Activated T-helper 1 cell treated with anti-CD3 and anti-CD28 coated beads, Interleukin-12 subunit alpha, Interleukin-12 subunit beta, Interleukin-2, Interleukin-4 antibody, amounts not matched to agents 30 ng/mL and 10 ng/mL and 1 ng/mL, durations not matched to agents 14 hours and 24 hours and 36 hours (primary cell): Measurements from ENCODE around the gene GYS2. TPM values are rescaled to one million over a fixed set of nuclear protein-coding genes. Genes with fewer than 3 reads are reported as not detected.

Experiments
- DNase-seq: peaks from one replicate; pipeline ENCODE4 v3.0.0; 2021; ENCODE audit warnings: low spot score
- H3K27ac Mint-ChIP-seq: one replicate; pipeline ENCODE4 v1.8.0; 2021; ENCODE audit warnings: mild to moderate bottlenecking, mixed read lengths
- H3K27me3 Mint-ChIP-seq: one replicate; pipeline ENCODE4 v1.8.0; 2022; ENCODE audit warnings: mild to moderate bottlenecking, moderate library complexity, mixed read lengths; ENCODE audit not compliant: insufficient read depth
- H3K36me3 Mint-ChIP-seq: one replicate; pipeline ENCODE4 v1.8.0; 2021; ENCODE audit warnings: low read depth, mixed read lengths
- H3K4me1 Mint-ChIP-seq: one replicate; pipeline ENCODE4 v1.8.0; 2021; ENCODE audit warnings: low read depth, mixed read lengths
- H3K4me3 Mint-ChIP-seq: one replicate; pipeline ENCODE4 v1.8.0; 2021; ENCODE audit warnings: mild to moderate bottlenecking, moderate library complexity, mixed read lengths
- H3K9me3 Mint-ChIP-seq: one replicate; pipeline ENCODE4 v1.8.0; 2021; ENCODE audit warnings: mixed read lengths
- intact Hi-C: fragments of 100-400 bp; cut with micrococcal nuclease; formaldehyde crosslinking; loops from one replicate; pipeline ENCODE4 v1.15.1; 2024
- total RNA-seq: library from RNA; stranded (reverse); gene quantifications from 2 replicates; pipeline ENCODE4 v1.2.3, GENCODE V29; 2022

Gene GYS2
- total RNA-seq, 1 donor from 2014 or later: 0.16 TPM

GRCh38 chr12:21631367-21631766, 26.7 kb upstream of the GYS2 start:
- no peak for DNase-seq
- Mint-ChIP-seq H3K9me3 (no peaks in the 10 kb centered on the region), H3K36me3 (peaks cover 40% of the 10 kb centered on the region), H3K4me3 (no peak overlapping the region), H3K27me3 (no peaks in the 10 kb centered on the region), H3K27ac (no peak overlapping the region), H3K4me1 (no peaks in the 10 kb centered on the region)
- intact Hi-C loops: no loop called here

- peaks cover 17% of the 10 kb centered on the region for H3K36me3 Mint-ChIP-seq
- DNase-seq: no peak
- intact Hi-C loops: no loop called here
Observed at GRCh38 chr12:21627924-21628323, 23.3 kb upstream of the GYS2 start.

GRCh38 chr12:21618566-21618965, 13.9 kb upstream of the GYS2 start:
- peaks cover 3% of the 10 kb centered on the region for H3K9me3 Mint-ChIP-seq
- peaks cover 9% of the 10 kb centered on the region for H3K36me3 Mint-ChIP-seq
- H3K27ac Mint-ChIP-seq: peak overlapping the region; percentile 14
- no peak overlapping the region for H3K4me3 Mint-ChIP-seq
- H3K27me3 Mint-ChIP-seq: peaks cover 2% of the 10 kb centered on the region
- DNase-seq: no peak
- intact Hi-C loops: loop anchor here (5.0 kb wide), 2 partner anchors 56 to 181 kb away; partner anchors contain the start of gene PYROXD1
- peaks cover 42% of the 10 kb centered on the region for H3K4me1 Mint-ChIP-seq

More at GRCh38 chr12:21627924-21628323, 23.3 kb upstream of the GYS2 start:
- no peak overlapping the region for H3K27ac Mint-ChIP-seq
- H3K4me3 Mint-ChIP-seq: no peak overlapping the region
- H3K4me1 Mint-ChIP-seq: no peaks in the 10 kb centered on the region
- no peaks in the 10 kb centered on the region for H3K27me3 Mint-ChIP-seq
- no peaks in the 10 kb centered on the region for H3K9me3 Mint-ChIP-seq

GRCh38 chr12:21617030-21617429, 12.4 kb upstream of the GYS2 start:
- Mint-ChIP-seq H3K36me3 (peaks cover 9% of the 10 kb centered on the region), H3K4me1 (peaks cover 46% of the 10 kb centered on the region), H3K27ac (no peak overlapping the region), H3K27me3 (peaks cover 2% of the 10 kb centered on the region), H3K4me3 (no peak overlapping the region), H3K9me3 (peaks cover 3% of the 10 kb centered on the region)
- no peak for DNase-seq
- intact Hi-C loops: loop anchor here (5.0 kb wide), 2 partner anchors 55 to 180 kb away; partner anchors contain the start of gene PYROXD1

- no peak for DNase-seq
- peaks cover 2% of the 10 kb centered on the region for H3K27me3 Mint-ChIP-seq
- peaks cover 9% of the 10 kb centered on the region for H3K36me3 Mint-ChIP-seq
- H3K4me3 Mint-ChIP-seq: peak overlapping the region; percentile 46
- no peaks in the 10 kb centered on the region for H3K9me3 Mint-ChIP-seq
- peak overlapping the region; percentile 45 for H3K27ac Mint-ChIP-seq
- intact Hi-C loops: loop anchor here (1.0 to 5.0 kb wide), 5 partner anchors 42 to 178 kb away; partner anchors contain the start of genes GOLT1B, LDHB, PYROXD1 and RECQL
- H3K4me1 Mint-ChIP-seq: peaks cover 46% of the 10 kb centered on the region
Observed at GRCh38 chr12:21615431-21615830, 10.8 kb upstream of the GYS2 start.

GRCh38 chr12:21614506-21614905, 9.9 kb upstream of the GYS2 start:
- intact Hi-C loops: no loop called here
- Mint-ChIP-seq H3K36me3 (peaks cover 9% of the 10 kb centered on the region), H3K4me3 (peak overlapping the region; percentile 23), H3K9me3 (no peaks in the 10 kb centered on the region), H3K27me3 (no peaks in the 10 kb centered on the region), H3K4me1 (peaks cover 46% of the 10 kb centered on the region), H3K27ac (peak overlapping the region; percentile 20)
- DNase-seq: no peak

- Mint-ChIP-seq H3K9me3 (no peaks in the 10 kb centered on the region), H3K4me3 (no peak overlapping the region), H3K27ac (no peak overlapping the region), H3K4me1 (peaks cover 42% of the 10 kb centered on the region), H3K27me3 (no peaks in the 10 kb centered on the region), H3K36me3 (peaks cover 9% of the 10 kb centered on the region)
- intact Hi-C loops: no loop called here
- DNase-seq: no peak
Observed at GRCh38 chr12:21613931-21614330, 9.3 kb upstream of the GYS2 start.

- H3K36me3 Mint-ChIP-seq: no peaks in the 10 kb centered on the region
- H3K27me3 Mint-ChIP-seq: peaks cover 5% of the 10 kb centered on the region
- no peak overlapping the region for H3K4me3 Mint-ChIP-seq
- DNase-seq: no peak
- H3K27ac Mint-ChIP-seq: no peak overlapping the region
- H3K4me1 Mint-ChIP-seq: peaks cover 4% of the 10 kb centered on the region
- no peaks in the 10 kb centered on the region for H3K9me3 Mint-ChIP-seq
- intact Hi-C loops: no loop called here
Observed at GRCh38 chr12:21608196-21608595, 3.5 kb upstream of the GYS2 start.

- no peak overlapping the region for H3K4me3 Mint-ChIP-seq
- H3K9me3 Mint-ChIP-seq: no peaks in the 10 kb centered on the region
- no peak for DNase-seq
- H3K27me3 Mint-ChIP-seq: peaks cover 9% of the 10 kb centered on the region
- intact Hi-C loops: loop anchor here (1.0 kb wide), 1 partner anchor 73 kb away; no protein-coding TSS in a partner anchor
- no peaks in the 10 kb centered on the region for H3K36me3 Mint-ChIP-seq
- H3K4me1 Mint-ChIP-seq: no peaks in the 10 kb centered on the region
- H3K27ac Mint-ChIP-seq: no peak overlapping the region
Observed at GRCh38 chr12:21607701-21608100, 3.1 kb upstream of the GYS2 start.

GRCh38 chr12:21606175-21606574, 1.5 kb upstream of the GYS2 start:
- intact Hi-C loops: no loop called here
- H3K36me3 Mint-ChIP-seq: no peaks in the 10 kb centered on the region

GRCh38 chr12:21602774-21603173, 1.9 kb downstream of the GYS2 start:
- no peak for DNase-seq
- intact Hi-C loops: no loop called here
- H3K27me3 Mint-ChIP-seq: peaks cover 9% of the 10 kb centered on the region
- no peaks in the 10 kb centered on the region for H3K36me3 Mint-ChIP-seq
- H3K4me3 Mint-ChIP-seq: no peak overlapping the region
- no peaks in the 10 kb centered on the region for H3K9me3 Mint-ChIP-seq
- H3K27ac Mint-ChIP-seq: no peak overlapping the region
- no peaks in the 10 kb centered on the region for H3K4me1 Mint-ChIP-seq

More at GRCh38 chr12:21606175-21606574, 1.5 kb upstream of the GYS2 start:
- DNase-seq: no peak
- no peak overlapping the region for H3K27ac Mint-ChIP-seq
- H3K4me3 Mint-ChIP-seq: no peak overlapping the region
- no peaks in the 10 kb centered on the region for H3K4me1 Mint-ChIP-seq
- H3K9me3 Mint-ChIP-seq: no peaks in the 10 kb centered on the region
- H3K27me3 Mint-ChIP-seq: peaks cover 9% of the 10 kb centered on the region

- H3K4me3 Mint-ChIP-seq: no peak overlapping the region
- no peaks in the 10 kb centered on the region for H3K9me3 Mint-ChIP-seq
- DNase-seq: no peak
- H3K4me1 Mint-ChIP-seq: no peaks in the 10 kb centered on the region
- intact Hi-C loops: no loop called here
- H3K27me3 Mint-ChIP-seq: peaks cover 9% of the 10 kb centered on the region
- H3K36me3 Mint-ChIP-seq: no peaks in the 10 kb centered on the region
- H3K27ac Mint-ChIP-seq: no peak overlapping the region
Observed at GRCh38 chr12:21600196-21600595, 4.5 kb downstream of the GYS2 start.

- Mint-ChIP-seq H3K27ac (no peak overlapping the region), H3K36me3 (no peaks in the 10 kb centered on the region)
Observed at GRCh38 chr12:21599143-21599999, 5.3 kb downstream of the GYS2 start.

More at GRCh38 chr12:21599143-21599999, 5.3 kb downstream of the GYS2 start:
- intact Hi-C loops: no loop called here
- Mint-ChIP-seq H3K4me3 (no peak overlapping the region), H3K4me1 (no peaks in the 10 kb centered on the region), H3K27me3 (peaks cover 9% of the 10 kb centered on the region), H3K9me3 (no peaks in the 10 kb centered on the region)
- no peak for DNase-seq
